K562 (cell line): ENCODE results near the gene NEDD9. TPM values are rescaled to one million over a fixed set of nuclear protein-coding genes. Genes with fewer than 3 reads are reported as not detected.

Experiments used
- KLF16 ChIP-seq: IDR thresholded peaks from 2 replicates; pipeline ENCODE4 v1.6.1; 2016; ENCODE audit warnings: antibody characterized with exemption
- MXI1 ChIP-seq: IDR thresholded peaks from 2 replicates; pipeline ENCODE4 v1.6.1; 2011; ENCODE audit warnings: low read depth, mild to moderate bottlenecking, improper control_type of control experiment, low read length
- MYC ChIP-seq, 2 experiments: fragments of 250-450 bp in 1 of 2; sonication (Bioruptor Pico) in 1 of 2; IDR thresholded peaks; 2 replicates each; pipeline versions ENCODE4 v1.5.1 to v1.6.1; 2012 to 2021; ENCODE audit warnings: low read depth in 2 of 2, borderline replicate concordance in 1 of 2, improper control_type of control experiment in 1 of 2, low read length in 1 of 2, mild to moderate bottlenecking in 1 of 2, moderate library complexity in 1 of 2
- RBM22 ChIP-seq: fragments of 200-400 bp; formaldehyde crosslinking; IDR thresholded peaks from 2 replicates; pipeline ENCODE4 v1.6.1; 2018; ENCODE audit warnings: low read length, low read depth; ENCODE audit not compliant: poor library complexity, severe bottlenecking
- polyA plus RNA-seq, 8 experiments: library from polyadenylated mRNA; depleted of rRNA in 4 of 8; stranded (reverse) in 5 of 8; unstranded in 3 of 8; fragments of >200 nt; fragmentation: Nextera tagmentation in 2 of 8; fragmentation: Illumina TruSeq in 1 of 8; extraction: Ambion mirVana in 2 of 8; extraction: Trizol in 1 of 8; gene quantifications; 2 replicates each; pipeline versions ENCODE4 v1.2.1 to v1.2.3, GENCODE V29; 2011 to 2014; ENCODE audit warnings: inconsistent platforms in 1 of 8, missing spikeins in 1 of 8
- total RNA-seq, 7 experiments: library from RNA; depleted of rRNA in 6 of 7; stranded (reverse); fragments of >200 nt in 6 of 7; fragmentation: Illumina TruSeq in 2 of 7; extraction: Trizol in 2 of 7; gene quantifications; 2 replicates each; pipeline versions ENCODE4 v1.2.1 to v1.2.3, GENCODE V29; 2011 to 2021; ENCODE audit warnings: low replicate concordance in 1 of 7
- TF ChIP-seq, protein P1 (sequence below), 2 experiments: fragments of 450-650 bp; formaldehyde crosslinking in 1 of 2; IDR thresholded peaks; 2 replicates each; pipeline versions ENCODE4 v1.4.0 to v1.6.1; 2014 to 2020; ENCODE audit warnings: mild to moderate bottlenecking in 2 of 2, borderline replicate concordance in 1 of 2, low read depth in 1 of 2
- TF ChIP-seq, protein P2 (sequence below): sonication (generic); formaldehyde crosslinking; IDR thresholded peaks from 2 replicates; pipeline ENCODE4 v1.8.1; 2023; ENCODE audit warnings: mild to moderate bottlenecking, missing genetic modification reagents, moderate library complexity
- TF ChIP-seq, protein P3 (sequence below): sonication (generic); formaldehyde crosslinking; IDR thresholded peaks from 2 replicates; pipeline ENCODE4 v1.9.0; 2022; ENCODE audit warnings: mild to moderate bottlenecking, missing genetic modification reagents
- TF ChIP-seq, protein P4 (sequence below), 2 experiments: IDR thresholded peaks; 2 replicates each; pipeline ENCODE4 v1.6.1; 2012; ENCODE audit warnings: improper control_type of control experiment in 2 of 2, low read depth in 2 of 2, low read length in 2 of 2, borderline replicate concordance in 1 of 2
- TF ChIP-seq, protein P5 (sequence below): fragments of 250-450 bp; sonication (Bioruptor Pico); IDR thresholded peaks from 2 replicates; pipeline ENCODE4 v1.9.0; 2021; ENCODE audit warnings: mild to moderate bottlenecking

The NEDD9 gene
- total and polyA plus RNA-seq, 9 of the 15 experiments (the other 6 are each of a cell fraction or from before 2014, with no cell fraction given), result 0.04 to 0.18 (median 0.15) TPM; not detected in 6

DNA sequence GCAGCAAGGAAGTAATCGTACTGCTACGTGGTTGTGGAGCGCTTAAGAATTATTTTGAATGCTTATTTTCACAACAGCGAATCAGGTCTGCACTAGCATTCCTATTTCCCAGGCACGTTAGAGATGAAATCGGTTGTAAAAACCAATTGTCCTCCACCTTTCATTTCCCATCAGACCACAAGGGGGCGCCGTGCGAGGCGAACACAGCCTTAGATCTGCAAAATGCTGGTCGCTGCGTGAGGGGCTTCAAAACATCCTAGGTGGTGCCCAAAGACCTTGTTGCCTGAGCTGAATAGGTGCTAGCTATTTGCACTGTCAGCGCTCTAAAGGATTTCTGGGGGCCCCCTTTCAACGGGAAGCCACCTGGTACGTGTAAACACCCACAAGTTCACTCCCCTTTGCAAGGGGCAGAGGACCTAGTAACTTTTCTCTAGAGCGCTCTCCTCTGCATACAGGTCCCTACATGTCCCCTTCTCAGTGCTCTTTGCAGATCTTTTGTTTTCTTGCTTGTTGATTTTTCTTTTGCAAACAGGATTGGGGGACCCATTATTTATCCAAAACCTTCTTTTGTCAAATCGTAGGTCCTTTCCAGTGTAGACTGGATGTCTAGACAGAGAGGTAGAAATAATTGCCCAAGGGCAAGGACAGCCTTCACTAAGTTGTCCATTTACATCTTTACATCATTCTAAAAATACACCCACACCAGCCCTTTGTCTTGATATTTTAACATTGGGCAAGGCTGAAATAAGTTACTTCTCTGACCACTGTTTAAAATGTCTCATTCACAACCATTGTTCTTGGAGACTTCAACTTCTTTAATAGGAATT, 59.8 kb downstream of the NEDD9 start (continued):
- TF ChIP-seq, protein P1, sequence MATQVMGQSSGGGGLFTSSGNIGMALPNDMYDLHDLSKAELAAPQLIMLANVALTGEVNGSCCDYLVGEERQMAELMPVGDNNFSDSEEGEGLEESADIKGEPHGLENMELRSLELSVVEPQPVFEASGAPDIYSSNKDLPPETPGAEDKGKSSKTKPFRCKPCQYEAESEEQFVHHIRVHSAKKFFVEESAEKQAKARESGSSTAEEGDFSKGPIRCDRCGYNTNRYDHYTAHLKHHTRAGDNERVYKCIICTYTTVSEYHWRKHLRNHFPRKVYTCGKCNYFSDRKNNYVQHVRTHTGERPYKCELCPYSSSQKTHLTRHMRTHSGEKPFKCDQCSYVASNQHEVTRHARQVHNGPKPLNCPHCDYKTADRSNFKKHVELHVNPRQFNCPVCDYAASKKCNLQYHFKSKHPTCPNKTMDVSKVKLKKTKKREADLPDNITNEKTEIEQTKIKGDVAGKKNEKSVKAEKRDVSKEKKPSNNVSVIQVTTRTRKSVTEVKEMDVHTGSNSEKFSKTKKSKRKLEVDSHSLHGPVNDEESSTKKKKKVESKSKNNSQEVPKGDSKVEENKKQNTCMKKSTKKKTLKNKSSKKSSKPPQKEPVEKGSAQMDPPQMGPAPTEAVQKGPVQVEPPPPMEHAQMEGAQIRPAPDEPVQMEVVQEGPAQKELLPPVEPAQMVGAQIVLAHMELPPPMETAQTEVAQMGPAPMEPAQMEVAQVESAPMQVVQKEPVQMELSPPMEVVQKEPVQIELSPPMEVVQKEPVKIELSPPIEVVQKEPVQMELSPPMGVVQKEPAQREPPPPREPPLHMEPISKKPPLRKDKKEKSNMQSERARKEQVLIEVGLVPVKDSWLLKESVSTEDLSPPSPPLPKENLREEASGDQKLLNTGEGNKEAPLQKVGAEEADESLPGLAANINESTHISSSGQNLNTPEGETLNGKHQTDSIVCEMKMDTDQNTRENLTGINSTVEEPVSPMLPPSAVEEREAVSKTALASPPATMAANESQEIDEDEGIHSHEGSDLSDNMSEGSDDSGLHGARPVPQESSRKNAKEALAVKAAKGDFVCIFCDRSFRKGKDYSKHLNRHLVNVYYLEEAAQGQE (IDR thresholded peaks at IDR 0.05; ENCODE audit: borderline replicate concordance), result peak; percentile 70; the same call in 1 of the 2 replicates
- TF ChIP-seq, protein P1 (CRISPR knock-in tag; IDR thresholded peaks at IDR 0.05; ENCODE audit: low read depth), result no peak
- no peak for TF ChIP-seq MYC (IDR thresholded peaks at IDR 0.05; ENCODE audit: low read depth, low read length)
- no peak for TF ChIP-seq MYC (CRISPR knock-in tag; IDR thresholded peaks at IDR 0.05; ENCODE audit: borderline replicate concordance, low read depth)
- no peak for TF ChIP-seq RBM22
- TF ChIP-seq, protein P2, sequence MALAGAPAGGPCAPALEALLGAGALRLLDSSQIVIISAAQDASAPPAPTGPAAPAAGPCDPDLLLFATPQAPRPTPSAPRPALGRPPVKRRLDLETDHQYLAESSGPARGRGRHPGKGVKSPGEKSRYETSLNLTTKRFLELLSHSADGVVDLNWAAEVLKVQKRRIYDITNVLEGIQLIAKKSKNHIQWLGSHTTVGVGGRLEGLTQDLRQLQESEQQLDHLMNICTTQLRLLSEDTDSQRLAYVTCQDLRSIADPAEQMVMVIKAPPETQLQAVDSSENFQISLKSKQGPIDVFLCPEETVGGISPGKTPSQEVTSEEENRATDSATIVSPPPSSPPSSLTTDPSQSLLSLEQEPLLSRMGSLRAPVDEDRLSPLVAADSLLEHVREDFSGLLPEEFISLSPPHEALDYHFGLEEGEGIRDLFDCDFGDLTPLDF, result no peak
- peak; percentile 48; the same call in 1 of the 2 replicates for TF ChIP-seq KLF16
- TF ChIP-seq, protein P3, sequence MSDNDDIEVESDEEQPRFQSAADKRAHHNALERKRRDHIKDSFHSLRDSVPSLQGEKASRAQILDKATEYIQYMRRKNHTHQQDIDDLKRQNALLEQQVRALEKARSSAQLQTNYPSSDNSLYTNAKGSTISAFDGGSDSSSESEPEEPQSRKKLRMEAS (CRISPR knock-in tag), result no peak
- TF ChIP-seq, protein P4, sequence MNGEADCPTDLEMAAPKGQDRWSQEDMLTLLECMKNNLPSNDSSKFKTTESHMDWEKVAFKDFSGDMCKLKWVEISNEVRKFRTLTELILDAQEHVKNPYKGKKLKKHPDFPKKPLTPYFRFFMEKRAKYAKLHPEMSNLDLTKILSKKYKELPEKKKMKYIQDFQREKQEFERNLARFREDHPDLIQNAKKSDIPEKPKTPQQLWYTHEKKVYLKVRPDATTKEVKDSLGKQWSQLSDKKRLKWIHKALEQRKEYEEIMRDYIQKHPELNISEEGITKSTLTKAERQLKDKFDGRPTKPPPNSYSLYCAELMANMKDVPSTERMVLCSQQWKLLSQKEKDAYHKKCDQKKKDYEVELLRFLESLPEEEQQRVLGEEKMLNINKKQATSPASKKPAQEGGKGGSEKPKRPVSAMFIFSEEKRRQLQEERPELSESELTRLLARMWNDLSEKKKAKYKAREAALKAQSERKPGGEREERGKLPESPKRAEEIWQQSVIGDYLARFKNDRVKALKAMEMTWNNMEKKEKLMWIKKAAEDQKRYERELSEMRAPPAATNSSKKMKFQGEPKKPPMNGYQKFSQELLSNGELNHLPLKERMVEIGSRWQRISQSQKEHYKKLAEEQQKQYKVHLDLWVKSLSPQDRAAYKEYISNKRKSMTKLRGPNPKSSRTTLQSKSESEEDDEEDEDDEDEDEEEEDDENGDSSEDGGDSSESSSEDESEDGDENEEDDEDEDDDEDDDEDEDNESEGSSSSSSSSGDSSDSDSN (IDR thresholded peaks at IDR 0.05; ENCODE audit: borderline replicate concordance in 1 of 2, low read depth in 2 of 2, low read length in 2 of 2), result no peak
- TF ChIP-seq MXI1, result no peak
- TF ChIP-seq, protein P5, sequence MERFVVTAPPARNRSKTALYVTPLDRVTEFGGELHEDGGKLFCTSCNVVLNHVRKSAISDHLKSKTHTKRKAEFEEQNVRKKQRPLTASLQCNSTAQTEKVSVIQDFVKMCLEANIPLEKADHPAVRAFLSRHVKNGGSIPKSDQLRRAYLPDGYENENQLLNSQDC, result no peak
